AG09319 (cell line): Measurements from ENCODE around the gene ZDHHC11.
"Not testable (repeated sequence)": the region's sequence is repeated elsewhere in the genome, so short reads cannot be mapped to it uniquely, and the experiment has no call there.

Experiments
- DNase-seq: peaks from one replicate; pipeline ENCODE4 v3.0.0-alpha.2; 2010; ENCODE audit warnings: low read depth; ENCODE audit errors: extremely low read depth
- TF ChIP-seq, protein P1 (sequence below): IDR thresholded peaks from 2 replicates; pipeline ENCODE4 v1.5.1; 2011; ENCODE audit warnings: low read depth, mild to moderate bottlenecking, inconsistent platforms, low read length, moderate library complexity

ZDHHC11 gene

GRCh38 chr5:856531-857425 is 6.0 kb upstream of the ZDHHC11 start:
- DNase-seq, result no peak
- TF ChIP-seq, protein P1, sequence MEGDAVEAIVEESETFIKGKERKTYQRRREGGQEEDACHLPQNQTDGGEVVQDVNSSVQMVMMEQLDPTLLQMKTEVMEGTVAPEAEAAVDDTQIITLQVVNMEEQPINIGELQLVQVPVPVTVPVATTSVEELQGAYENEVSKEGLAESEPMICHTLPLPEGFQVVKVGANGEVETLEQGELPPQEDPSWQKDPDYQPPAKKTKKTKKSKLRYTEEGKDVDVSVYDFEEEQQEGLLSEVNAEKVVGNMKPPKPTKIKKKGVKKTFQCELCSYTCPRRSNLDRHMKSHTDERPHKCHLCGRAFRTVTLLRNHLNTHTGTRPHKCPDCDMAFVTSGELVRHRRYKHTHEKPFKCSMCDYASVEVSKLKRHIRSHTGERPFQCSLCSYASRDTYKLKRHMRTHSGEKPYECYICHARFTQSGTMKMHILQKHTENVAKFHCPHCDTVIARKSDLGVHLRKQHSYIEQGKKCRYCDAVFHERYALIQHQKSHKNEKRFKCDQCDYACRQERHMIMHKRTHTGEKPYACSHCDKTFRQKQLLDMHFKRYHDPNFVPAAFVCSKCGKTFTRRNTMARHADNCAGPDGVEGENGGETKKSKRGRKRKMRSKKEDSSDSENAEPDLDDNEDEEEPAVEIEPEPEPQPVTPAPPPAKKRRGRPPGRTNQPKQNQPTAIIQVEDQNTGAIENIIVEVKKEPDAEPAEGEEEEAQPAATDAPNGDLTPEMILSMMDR, result no peak

DNA sequence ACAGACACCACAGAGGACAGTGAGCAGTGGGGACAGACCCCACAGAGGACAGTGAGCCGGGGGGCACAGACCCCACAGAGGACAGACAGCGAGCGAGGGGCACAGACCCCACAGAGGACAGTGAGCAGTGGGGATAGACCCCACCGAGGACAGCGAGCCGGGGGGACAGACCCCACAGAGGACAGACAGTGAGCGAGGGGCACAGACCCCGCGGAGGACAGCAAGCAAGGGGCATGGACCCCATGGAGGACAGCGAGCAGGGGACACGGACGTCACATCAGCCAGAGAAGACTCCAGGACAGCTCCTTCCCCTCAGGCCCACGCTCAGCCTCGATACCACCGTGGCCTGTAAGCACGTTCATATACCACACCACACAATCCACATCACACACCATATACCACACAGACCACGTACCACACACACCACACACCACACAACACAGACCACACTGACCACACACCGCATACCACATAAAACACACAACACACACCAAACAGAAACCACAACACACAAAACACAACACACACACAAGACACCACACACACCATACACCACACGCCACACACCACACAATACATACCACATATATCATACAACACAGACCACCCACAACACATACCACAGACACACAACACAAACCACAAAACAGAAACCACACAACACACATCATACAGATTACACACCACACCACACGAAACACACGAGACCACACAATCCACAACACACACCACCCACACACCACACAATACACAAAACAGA is 5.2 kb upstream of the ZDHHC11 start:
- TF ChIP-seq, protein P1, result no peak
- no peak for DNase-seq

DNA sequence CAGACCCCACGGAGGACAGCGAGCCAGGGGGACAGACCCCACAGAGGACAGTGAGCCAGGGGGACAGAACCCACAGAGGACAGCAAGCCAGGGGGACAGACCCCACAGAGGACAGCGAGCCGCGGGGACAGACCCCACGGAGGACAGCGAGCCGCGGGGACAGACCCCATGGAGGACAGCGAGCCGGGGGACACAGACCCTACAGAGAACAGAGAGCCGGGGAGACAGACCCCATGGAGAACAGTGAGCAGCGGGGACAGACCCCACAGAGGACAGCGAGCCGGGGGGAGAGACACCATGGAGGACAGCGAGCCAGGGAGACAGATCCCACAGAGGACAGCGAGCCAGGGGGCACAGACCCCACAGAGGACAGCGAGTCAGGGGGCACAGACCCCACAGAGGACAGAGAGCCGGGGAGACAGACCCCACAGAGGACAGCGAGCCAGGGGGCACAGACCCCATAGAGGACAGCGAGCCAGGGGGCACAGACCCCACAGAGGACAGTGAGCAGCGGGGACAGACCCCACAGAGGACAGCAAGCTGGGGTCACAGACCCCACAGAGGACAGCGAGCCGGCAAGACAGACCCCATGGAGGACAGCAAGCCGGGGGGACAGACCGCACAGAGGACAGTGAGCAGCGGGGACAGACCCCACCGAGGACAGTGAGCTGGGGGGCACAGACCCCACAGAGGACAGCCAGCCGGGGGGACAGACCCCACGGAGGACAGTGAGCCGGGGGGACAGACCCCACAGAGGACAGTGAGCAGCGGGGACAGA is 4.4 kb upstream of the ZDHHC11 start:
- no peak for DNase-seq
- TF ChIP-seq, protein P1, result no peak

DNA sequence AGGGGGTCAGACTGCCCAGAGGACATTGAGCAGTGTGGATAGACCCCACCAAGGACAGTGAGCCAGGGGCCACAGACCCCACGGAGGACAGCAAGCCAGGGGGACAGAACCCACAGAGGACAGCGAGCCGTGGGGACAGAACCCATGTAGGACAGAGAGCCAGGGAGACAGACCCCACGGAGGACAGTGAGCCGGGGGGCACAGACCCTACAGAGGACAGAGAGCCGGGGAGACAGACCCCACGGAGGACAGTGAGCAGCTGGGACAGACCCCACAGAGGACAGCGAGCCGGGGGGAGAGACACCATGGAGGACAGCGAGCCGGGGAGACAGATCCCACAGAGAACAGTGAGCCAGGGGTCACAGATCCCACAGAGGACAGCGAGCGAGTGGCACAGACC is 3.4 kb upstream of the ZDHHC11 start:
- TF ChIP-seq, protein P1, result no peak
- DNase-seq, result no peak

DNA sequence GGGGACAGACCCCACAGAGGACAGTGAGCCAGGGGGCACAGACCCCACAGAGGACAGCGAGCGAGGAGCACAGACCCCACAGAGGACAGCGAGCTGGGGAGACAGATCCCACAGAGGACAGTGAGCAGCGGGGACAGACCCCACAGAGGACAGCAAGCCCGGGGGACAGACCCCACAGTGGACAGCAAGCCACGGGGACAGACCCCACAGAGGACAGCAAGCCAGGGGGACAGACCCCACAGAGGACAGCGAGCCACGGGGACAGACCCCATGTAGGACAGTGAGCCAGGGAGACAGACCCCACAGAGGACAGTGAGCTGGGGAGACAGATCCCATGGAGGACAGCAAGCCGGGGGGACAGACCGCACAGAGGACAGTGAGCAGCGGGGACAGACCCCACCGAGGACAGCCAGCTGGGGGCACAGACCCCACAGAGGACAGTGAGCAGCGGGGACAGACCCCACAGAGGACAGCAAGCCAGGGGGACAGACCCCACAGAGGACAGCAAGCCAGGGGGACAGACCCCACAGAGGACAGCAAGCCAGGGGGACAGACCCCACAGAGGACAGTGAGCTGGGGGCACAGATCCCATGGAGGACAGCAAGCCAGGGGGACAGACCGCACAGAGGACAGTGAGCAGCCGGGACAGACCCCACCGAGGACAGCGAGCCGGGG is 2.8 kb upstream of the ZDHHC11 start:
- not testable (repeated sequence) for DNase-seq

- TF ChIP-seq, protein P1, result no peak
- DNase-seq, result no peak
Measured at GRCh38 chr5:852431-853401, 1.9 kb upstream of the ZDHHC11 start.
